Stimulated activated effector memory CD8-positive, alpha-beta T cell treated with anti-CD3 and anti-CD28 coated beads, Interleukin-12 subunit alpha, Interleukin-12 subunit beta, amount 100 ng/mL, for 72 hours (primary cell): ENCODE measurements around the gene LYZL2.
"Not testable (repeated sequence)": the region's sequence is repeated elsewhere in the genome, so short reads cannot be mapped to it uniquely, and the experiment has no call there.

Experiments
- ATAC-seq: fragments of 150-1000 bp; cut with Tn5 transposase; 2 replicates; pipeline ENCODE4 v1.10.0; 2021
- DNase-seq, 2 donors: peaks; one replicate each; pipeline ENCODE4 v3.0.0; 2021 to 2022; ENCODE audit warnings: low spot score in 2 of 2
- H3K27ac Mint-ChIP-seq: one replicate; pipeline ENCODE4 v1.8.0; 2022; ENCODE audit warnings: mild to moderate bottlenecking, mixed read lengths
- H3K36me3 Mint-ChIP-seq: one replicate; pipeline ENCODE4 v1.8.0; 2022; ENCODE audit warnings: mild to moderate bottlenecking, mixed read lengths
- H3K4me1 Mint-ChIP-seq: one replicate; pipeline ENCODE4 v1.8.0; 2022; ENCODE audit warnings: mixed read lengths
- H3K4me3 Mint-ChIP-seq: one replicate; pipeline ENCODE4 v1.8.0; 2022; ENCODE audit warnings: mild to moderate bottlenecking, mixed read lengths
- H3K9me3 Mint-ChIP-seq: one replicate; pipeline ENCODE4 v1.8.0; 2022; ENCODE audit warnings: mixed read lengths

The LYZL2 gene

GRCh38 chr10:30629653-30630052 lies at the start of gene LYZL2:
LYZL2 (minus strand) TSS chr10:30629753; CDS start chr10:30626915, 2,838 bp downstream.
- Mint-ChIP-seq H3K27ac (no peak within 1 kb of the TSS), H3K36me3 (no peaks in the 10 kb centered on the region), H3K4me1 (no peaks in the 10 kb centered on the region), H3K9me3 (no peaks in the 10 kb centered on the region), H3K4me3 (no peak within 1 kb of the TSS)
- ATAC-seq (no peak), DNase-seq (peak in 1 of 2 donors; percentile 43)

GRCh38 chr10:30677616-30678015 lies 48.1 kb upstream of the LYZL2 start:
- not testable (repeated sequence) for H3K27ac Mint-ChIP-seq, H3K9me3 Mint-ChIP-seq, DNase-seq
- peak; percentile 85 for ATAC-seq
- Mint-ChIP-seq H3K4me3 (peak overlapping the region; percentile 45), H3K36me3 (peaks cover 34% of the 10 kb centered on the region), H3K4me1 (peaks cover 60% of the 10 kb centered on the region)

- not testable (repeated sequence) for H3K27ac Mint-ChIP-seq, H3K9me3 Mint-ChIP-seq, DNase-seq, H3K4me3 Mint-ChIP-seq
- peak; percentile 45 for ATAC-seq
- peaks cover 30% of the 10 kb centered on the region for H3K36me3 Mint-ChIP-seq
- H3K4me1 Mint-ChIP-seq = peaks cover 63% of the 10 kb centered on the region
Measured at GRCh38 chr10:30677146-30677545, 47.6 kb upstream of the LYZL2 start.

GRCh38 chr10:30675791-30676718 lies 46.5 kb upstream of the LYZL2 start:
- Mint-ChIP-seq H3K27ac (no peak overlapping the region), H3K9me3 (peaks cover 7% of the 10 kb centered on the region), H3K36me3 (peaks cover 19% of the 10 kb centered on the region), H3K4me3 (no peak overlapping the region), H3K4me1 (peaks cover 58% of the 10 kb centered on the region)
- ATAC-seq = peak; percentile 22
- DNase-seq = no peak

- peaks cover 8% of the 10 kb centered on the region for H3K36me3 Mint-ChIP-seq
- H3K4me3 Mint-ChIP-seq = no peak overlapping the region
- H3K27ac Mint-ChIP-seq = peak overlapping the region; percentile 90
- ATAC-seq = no peak
- peaks cover 4% of the 10 kb centered on the region for H3K9me3 Mint-ChIP-seq
- DNase-seq = no peak
- H3K4me1 Mint-ChIP-seq = peaks cover 51% of the 10 kb centered on the region
Measured at GRCh38 chr10:30674796-30675195, 45.2 kb upstream of the LYZL2 start.

GRCh38 chr10:30673262-30673661 lies 43.7 kb upstream of the LYZL2 start:
- not testable (repeated sequence) for H3K27ac Mint-ChIP-seq, ATAC-seq, DNase-seq, H3K4me3 Mint-ChIP-seq, H3K36me3 Mint-ChIP-seq, H3K9me3 Mint-ChIP-seq
- peaks cover 36% of the 10 kb centered on the region for H3K4me1 Mint-ChIP-seq

GRCh38 chr10:30672338-30672737 lies 42.8 kb upstream of the LYZL2 start:
- Mint-ChIP-seq H3K27ac (peak overlapping the region; percentile 53), H3K4me3 (peak overlapping the region; percentile 32), H3K4me1 (peaks cover 31% of the 10 kb centered on the region)
- not testable (repeated sequence) for DNase-seq, H3K36me3 Mint-ChIP-seq, H3K9me3 Mint-ChIP-seq
- ATAC-seq = peak; percentile 43

- Mint-ChIP-seq H3K27ac (peak overlapping the region; percentile 13), H3K4me1 (peaks cover 31% of the 10 kb centered on the region), H3K9me3 (no peaks in the 10 kb centered on the region), H3K4me3 (peak overlapping the region; percentile 53), H3K36me3 (no peaks in the 10 kb centered on the region)
- ATAC-seq (peak; percentile 65), DNase-seq (no peak)
Measured at GRCh38 chr10:30671026-30671616, 41.6 kb upstream of the LYZL2 start.

GRCh38 chr10:30667982-30668381 lies 38.4 kb upstream of the LYZL2 start:
- H3K9me3 Mint-ChIP-seq, ATAC-seq, H3K4me3 Mint-ChIP-seq, H3K27ac Mint-ChIP-seq, H3K36me3 Mint-ChIP-seq, DNase-seq: not testable (repeated sequence)
- peaks cover 31% of the 10 kb centered on the region for H3K4me1 Mint-ChIP-seq

- H3K4me3 Mint-ChIP-seq, H3K9me3 Mint-ChIP-seq, H3K27ac Mint-ChIP-seq, ATAC-seq, DNase-seq, H3K36me3 Mint-ChIP-seq: not testable (repeated sequence)
- H3K4me1 Mint-ChIP-seq = peaks cover 10% of the 10 kb centered on the region
Measured at GRCh38 chr10:30663403-30663802, 33.9 kb upstream of the LYZL2 start.

GRCh38 chr10:30662814-30663213 lies 33.3 kb upstream of the LYZL2 start:
- no peak for DNase-seq
- no peaks in the 10 kb centered on the region for H3K9me3 Mint-ChIP-seq
- peaks cover 10% of the 10 kb centered on the region for H3K4me1 Mint-ChIP-seq
- H3K4me3 Mint-ChIP-seq = no peak overlapping the region
- ATAC-seq = no peak
- no peaks in the 10 kb centered on the region for H3K36me3 Mint-ChIP-seq
- no peak overlapping the region for H3K27ac Mint-ChIP-seq

GRCh38 chr10:30660314-30660713 lies 30.8 kb upstream of the LYZL2 start:
- not testable (repeated sequence) for DNase-seq, H3K27ac Mint-ChIP-seq, ATAC-seq, H3K9me3 Mint-ChIP-seq, H3K36me3 Mint-ChIP-seq, H3K4me3 Mint-ChIP-seq
- H3K4me1 Mint-ChIP-seq = peaks cover 10% of the 10 kb centered on the region

- no peak for ATAC-seq
- H3K9me3 Mint-ChIP-seq = no peaks in the 10 kb centered on the region
- no peak for DNase-seq
- no peak overlapping the region for H3K4me3 Mint-ChIP-seq
- H3K27ac Mint-ChIP-seq = no peak overlapping the region
- peaks cover 11% of the 10 kb centered on the region for H3K4me1 Mint-ChIP-seq
- no peaks in the 10 kb centered on the region for H3K36me3 Mint-ChIP-seq
Measured at GRCh38 chr10:30656233-30656632, 26.7 kb upstream of the LYZL2 start.

GRCh38 chr10:30655001-30655400 lies 25.4 kb upstream of the LYZL2 start:
- peaks cover 14% of the 10 kb centered on the region for H3K4me1 Mint-ChIP-seq
- not testable (repeated sequence) for H3K9me3 Mint-ChIP-seq, H3K4me3 Mint-ChIP-seq, H3K27ac Mint-ChIP-seq, ATAC-seq, H3K36me3 Mint-ChIP-seq
- DNase-seq = peak in 1 of 2 donors; percentile 30

GRCh38 chr10:30651470-30652397 lies 22.2 kb upstream of the LYZL2 start:
- Mint-ChIP-seq H3K4me1 (peaks cover 28% of the 10 kb centered on the region), H3K27ac (peak overlapping the region; percentile 58), H3K4me3 (peak overlapping the region; percentile 39)
- ATAC-seq (peak; percentile 87), DNase-seq (peak in 1 of 2 donors; percentile 47)
- not testable (repeated sequence) for H3K9me3 Mint-ChIP-seq, H3K36me3 Mint-ChIP-seq
